Stromal cell of bone marrow (primary cell): Measurements from ENCODE around the gene ZNF587B.
"Not testable (repeated sequence)": the region's sequence is repeated elsewhere in the genome, so short reads cannot be mapped to it uniquely, and the experiment has no call there.

Experiments
- DNase-seq: peaks from one replicate; pipeline ENCODE4 v3.0.0-alpha.2; 2012; ENCODE audit warnings: low read depth

The ZNF587B gene

GRCh38 chr19:57819475-57820148 is 10.5 kb upstream of the ZNF587B start:
- peak; percentile 93 for DNase-seq

- no peak for DNase-seq
These were observed 9.5 kb upstream of the ZNF587B start for GRCh38 chr19:57820599-57820998.

GRCh38 chr19:57821095-57821494 is 9.0 kb upstream of the ZNF587B start:
- not testable (repeated sequence) for DNase-seq

- DNase-seq: not testable (repeated sequence)
These were observed 8.6 kb upstream of the ZNF587B start for GRCh38 chr19:57821501-57821900.

- DNase-seq: not testable (repeated sequence)
These were observed 6.9 kb upstream of the ZNF587B start for GRCh38 chr19:57823155-57823554.

- DNase-seq: not testable (repeated sequence)
These were observed 6.5 kb upstream of the ZNF587B start for GRCh38 chr19:57823608-57824007.

- no peak for DNase-seq
These were observed 4.6 kb upstream of the ZNF587B start for GRCh38 chr19:57825511-57825910.

- DNase-seq: no peak
These were observed 783 bp upstream of the ZNF587B start for GRCh38 chr19:57829316-57829715.

- DNase-seq: not testable (repeated sequence)
These were observed 6.9 kb downstream of the ZNF587B start for GRCh38 chr19:57836991-57837390.

- not testable (repeated sequence) for DNase-seq
These were observed 8.6 kb downstream of the ZNF587B start for GRCh38 chr19:57838622-57839191.

- DNase-seq: no peak
These were observed 11.1 kb downstream of the ZNF587B start for GRCh38 chr19:57841122-57841763.

GRCh38 chr19:57847164-57847563 is 17.1 kb downstream of the ZNF587B start:
- not testable (repeated sequence) for DNase-seq

- DNase-seq: not testable (repeated sequence)
These were observed 19.1 kb downstream of the ZNF587B start for GRCh38 chr19:57849162-57849665.

- peak; percentile 75 for DNase-seq
These were observed 19.8 kb downstream of the ZNF587B start, which contains the start of gene ZNF587 for GRCh38 chr19:57849666-57850473. Gene ZNF587, plus strand, starts transcription at chr19:57849859. Its CDS starts 180 bp downstream, at chr19:57850039.

GRCh38 chr19:57850553-57851017 is 20.5 kb downstream of the ZNF587B start:
- DNase-seq: no peak

- DNase-seq: not testable (repeated sequence)
These were observed 21.9 kb downstream of the ZNF587B start for GRCh38 chr19:57851812-57852603.

- DNase-seq: not testable (repeated sequence)
These were observed 24.0 kb downstream of the ZNF587B start for GRCh38 chr19:57854117-57854516.

GRCh38 chr19:57862351-57862750 is 32.3 kb downstream of the ZNF587B start:
- DNase-seq: not testable (repeated sequence)

GRCh38 chr19:57867868-57868492 is 37.9 kb downstream of the ZNF587B start:
- DNase-seq: no peak

- DNase-seq: not testable (repeated sequence)
These were observed 39.6 kb downstream of the ZNF587B start for GRCh38 chr19:57869655-57870054.

GRCh38 chr19:57870225-57870624 is 40.1 kb downstream of the ZNF587B start:
- no peak for DNase-seq
